HG03457 (cell line): ENCODE data around the gene ANKRD31.
"Not testable (repeated sequence)": the region's sequence is repeated elsewhere in the genome, so short reads cannot be mapped to it uniquely, and the experiment has no call there.

Experiments used
- ATAC-seq: cut with Tn5 transposase; IDR thresholded peaks from one replicate; pipeline ENCODE4 v1.9.1; 2021; ENCODE audit warnings: moderate number of reproducible peaks; ENCODE audit not compliant: unreplicated experiment

Gene ANKRD31

GRCh38 chr5:75225506-75225905 is 11.2 kb downstream of the ANKRD31 start:
- ATAC-seq: no peak

- ATAC-seq: not testable (repeated sequence)
These were observed 15.9 kb downstream of the ANKRD31 start for GRCh38 chr5:75220787-75221186.

- no peak for ATAC-seq
These were observed 21.8 kb downstream of the ANKRD31 start for GRCh38 chr5:75214928-75215327.

GRCh38 chr5:75214409-75214808 is 22.3 kb downstream of the ANKRD31 start:
- no peak for ATAC-seq

GRCh38 chr5:75203604-75204003 is 33.1 kb downstream of the ANKRD31 start:
- no peak for ATAC-seq

- ATAC-seq: no peak
These were observed 33.7 kb downstream of the ANKRD31 start for GRCh38 chr5:75202935-75203334.

GRCh38 chr5:75200776-75201175 is 35.9 kb downstream of the ANKRD31 start:
- no peak for ATAC-seq

GRCh38 chr5:75199946-75200345 is 36.7 kb downstream of the ANKRD31 start:
- ATAC-seq: no peak

- no peak for ATAC-seq
These were observed 37.6 kb downstream of the ANKRD31 start for GRCh38 chr5:75199071-75199470.

- ATAC-seq: no peak
These were observed 38.9 kb downstream of the ANKRD31 start for GRCh38 chr5:75197745-75198144.

GRCh38 chr5:75192804-75193203 is 43.9 kb downstream of the ANKRD31 start:
- no peak for ATAC-seq

- ATAC-seq: no peak
These were observed 44.4 kb downstream of the ANKRD31 start for GRCh38 chr5:75192264-75192663.

GRCh38 chr5:75190227-75190626 is 46.5 kb downstream of the ANKRD31 start:
- ATAC-seq: no peak

- ATAC-seq: no peak
These were observed 47.3 kb downstream of the ANKRD31 start for GRCh38 chr5:75189353-75189752.

GRCh38 chr5:75185763-75186162 is 50.9 kb downstream of the ANKRD31 start:
- ATAC-seq: no peak

GRCh38 chr5:75176009-75176408 is 60.7 kb downstream of the ANKRD31 start:
- not testable (repeated sequence) for ATAC-seq

- ATAC-seq: not testable (repeated sequence)
These were observed 61.8 kb downstream of the ANKRD31 start for GRCh38 chr5:75174872-75175271.

GRCh38 chr5:75169516-75169915 is 67.2 kb downstream of the ANKRD31 start:
- no peak for ATAC-seq

GRCh38 chr5:75168026-75168735 is 68.5 kb downstream of the ANKRD31 start:
- no peak for ATAC-seq

- ATAC-seq: no peak
These were observed 69.3 kb downstream of the ANKRD31 start for GRCh38 chr5:75167345-75167744.

- not testable (repeated sequence) for ATAC-seq
These were observed 75.2 kb downstream of the ANKRD31 start for GRCh38 chr5:75161508-75161907.

GRCh38 chr5:75156585-75156984 is 80.1 kb downstream of the ANKRD31 start:
- no peak for ATAC-seq

- no peak for ATAC-seq
These were observed 83.8 kb downstream of the ANKRD31 start for GRCh38 chr5:75152860-75153259.
